NAMALWA (cell line): Measurements from ENCODE around the gene KRT81.

Source experiments
- DNase-seq: peaks from one replicate; pipeline ENCODE4 v3.0.0-alpha.2; 2015; ENCODE audit warnings: low spot score

KRT81 gene

DNA sequence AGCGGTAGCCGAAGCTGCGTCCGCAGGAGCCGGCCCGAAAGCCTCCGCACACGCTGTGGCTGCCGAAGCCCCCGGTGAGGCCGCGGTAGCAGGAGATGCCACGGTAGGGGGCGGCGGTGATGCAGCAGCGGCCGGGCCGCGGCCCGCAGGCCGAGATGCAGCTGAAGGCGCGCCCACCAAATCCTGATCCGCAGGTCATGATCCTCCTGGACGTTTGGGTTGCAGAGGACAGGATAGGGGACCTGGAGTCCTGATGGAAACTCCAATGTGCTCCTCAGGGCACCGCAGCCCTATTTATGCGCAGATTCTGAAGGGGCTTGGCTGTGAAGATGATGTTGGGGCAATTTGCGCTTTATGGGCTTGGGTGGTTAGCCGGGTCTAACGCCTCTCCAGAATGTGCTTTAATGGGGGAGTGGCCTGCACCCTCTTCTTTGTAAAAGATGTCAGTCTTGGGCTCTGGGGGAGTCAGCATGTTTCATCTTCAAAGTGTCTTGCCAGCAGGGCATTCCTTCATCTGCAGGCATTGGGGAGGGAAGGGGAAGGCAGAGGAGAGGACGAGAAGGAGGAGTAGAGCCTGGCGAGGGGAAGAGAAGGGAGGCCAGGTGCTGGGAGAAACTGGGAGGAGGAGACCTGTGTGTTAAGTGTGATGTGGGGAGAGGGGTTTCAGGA lies at the start of gene KRT81:
Gene KRT81, minus strand, starts transcription at position 268 of the 669 bp plus-strand sequence. Its CDS starts 69 bp downstream, at position 199.
- no peak for DNase-seq

DNA sequence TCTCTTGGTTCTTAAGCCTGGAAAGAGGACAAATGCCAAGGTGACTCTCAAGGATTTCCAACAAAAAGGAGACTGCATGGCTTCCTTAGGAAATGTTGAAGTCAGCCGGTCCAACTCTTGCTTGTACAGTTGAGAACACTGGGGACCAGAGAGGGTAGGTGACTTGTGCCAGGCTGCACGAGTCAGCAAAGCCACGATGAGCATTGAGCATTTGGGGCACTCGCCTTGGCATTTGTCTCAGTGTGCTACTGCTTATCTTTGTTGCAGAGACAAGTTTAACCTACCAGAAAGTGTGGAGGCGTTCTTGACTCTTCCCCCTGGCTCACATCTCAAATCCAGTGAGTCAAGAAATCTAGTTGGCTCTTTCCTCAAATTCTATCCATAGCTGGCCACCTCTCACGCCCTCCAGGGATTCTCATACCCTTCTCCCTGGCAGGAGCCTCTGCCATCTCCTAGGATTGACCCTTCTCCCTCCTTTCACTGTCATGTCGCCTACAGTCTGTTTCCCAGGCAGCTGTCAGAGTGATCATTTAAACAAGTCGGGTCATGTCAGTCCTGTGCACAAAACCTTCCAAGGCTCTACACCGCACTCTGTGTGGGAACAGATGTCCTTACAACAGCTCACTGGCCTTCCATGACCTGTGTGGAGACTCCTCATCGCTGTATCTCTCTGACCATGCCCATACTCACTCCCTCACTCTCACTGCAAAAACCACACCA lies 47.1 kb upstream of the KRT81 start:
- no peak for DNase-seq

- DNase-seq: no peak
These were observed 45.7 kb upstream of the KRT81 start for GRCh38 chr12:52337054-52337453.

GRCh38 chr12:52336641-52337040 lies 45.3 kb upstream of the KRT81 start:
- DNase-seq: no peak

GRCh38 chr12:52335598-52336262 lies 44.4 kb upstream of the KRT81 start:
- no peak for DNase-seq

DNA sequence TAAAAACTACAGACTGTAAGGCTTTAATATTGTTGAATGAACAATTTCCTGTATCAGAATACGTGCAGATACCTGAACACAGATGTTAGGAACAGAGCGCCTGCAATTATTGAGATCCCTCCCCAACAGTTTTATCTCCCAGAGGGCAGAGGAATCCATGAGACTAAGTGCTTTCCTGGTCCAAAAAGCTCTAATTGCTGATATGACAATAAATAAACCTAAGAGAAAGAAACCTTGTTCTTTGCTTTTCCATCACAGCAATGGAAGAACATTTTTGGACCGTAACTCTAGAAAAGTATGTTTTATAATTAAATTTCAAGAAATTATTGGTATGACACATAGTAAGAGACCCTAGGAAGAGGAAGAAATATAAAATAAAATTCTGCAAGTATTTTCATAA lies 42.9 kb upstream of the KRT81 start:
- DNase-seq: no peak

DNA sequence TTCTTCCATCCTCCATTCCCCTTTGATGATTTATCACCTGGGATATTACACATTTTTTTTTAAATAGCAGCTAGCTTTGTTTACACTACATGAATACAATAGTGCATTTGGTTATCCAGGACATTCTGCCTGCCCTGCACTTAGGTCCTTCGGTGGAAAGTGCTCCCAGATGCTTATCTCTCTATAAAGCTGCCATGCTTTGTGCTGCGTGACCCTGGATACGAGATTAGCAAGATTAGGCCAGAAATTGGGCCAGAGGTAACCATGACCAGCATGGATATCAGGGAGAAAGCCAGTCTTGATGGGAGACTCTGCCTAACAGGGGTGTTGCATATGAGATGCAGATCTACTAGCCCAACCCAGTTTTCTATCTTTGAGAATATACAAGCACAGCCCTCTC lies 42.0 kb upstream of the KRT81 start:
- no peak for DNase-seq

GRCh38 chr12:52332381-52332780 lies 41.0 kb upstream of the KRT81 start:
- no peak for DNase-seq

DNA sequence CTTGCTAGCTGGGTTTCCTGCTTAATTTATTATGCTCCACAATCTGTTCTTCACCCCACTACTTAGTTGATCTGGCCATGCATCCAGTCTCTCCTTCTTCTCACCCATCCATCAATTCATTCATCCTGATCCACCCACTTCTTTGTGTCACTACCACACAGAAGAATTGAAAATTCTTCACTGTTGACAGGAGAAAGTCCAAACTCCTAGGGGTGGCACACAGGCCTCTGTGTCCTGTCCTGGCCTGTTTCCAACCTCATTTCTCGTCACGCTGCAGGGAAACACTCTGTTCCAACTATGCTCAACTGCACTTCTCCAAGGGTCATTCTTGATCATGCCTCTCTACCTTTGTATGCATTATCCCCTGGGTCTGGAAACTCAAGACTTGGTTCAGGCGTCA lies 40.5 kb upstream of the KRT81 start:
- no peak for DNase-seq

GRCh38 chr12:52331039-52331438 lies 39.7 kb upstream of the KRT81 start:
- DNase-seq: no peak

GRCh38 chr12:52327830-52328500 lies 36.6 kb upstream of the KRT81 start:
- no peak for DNase-seq

DNA sequence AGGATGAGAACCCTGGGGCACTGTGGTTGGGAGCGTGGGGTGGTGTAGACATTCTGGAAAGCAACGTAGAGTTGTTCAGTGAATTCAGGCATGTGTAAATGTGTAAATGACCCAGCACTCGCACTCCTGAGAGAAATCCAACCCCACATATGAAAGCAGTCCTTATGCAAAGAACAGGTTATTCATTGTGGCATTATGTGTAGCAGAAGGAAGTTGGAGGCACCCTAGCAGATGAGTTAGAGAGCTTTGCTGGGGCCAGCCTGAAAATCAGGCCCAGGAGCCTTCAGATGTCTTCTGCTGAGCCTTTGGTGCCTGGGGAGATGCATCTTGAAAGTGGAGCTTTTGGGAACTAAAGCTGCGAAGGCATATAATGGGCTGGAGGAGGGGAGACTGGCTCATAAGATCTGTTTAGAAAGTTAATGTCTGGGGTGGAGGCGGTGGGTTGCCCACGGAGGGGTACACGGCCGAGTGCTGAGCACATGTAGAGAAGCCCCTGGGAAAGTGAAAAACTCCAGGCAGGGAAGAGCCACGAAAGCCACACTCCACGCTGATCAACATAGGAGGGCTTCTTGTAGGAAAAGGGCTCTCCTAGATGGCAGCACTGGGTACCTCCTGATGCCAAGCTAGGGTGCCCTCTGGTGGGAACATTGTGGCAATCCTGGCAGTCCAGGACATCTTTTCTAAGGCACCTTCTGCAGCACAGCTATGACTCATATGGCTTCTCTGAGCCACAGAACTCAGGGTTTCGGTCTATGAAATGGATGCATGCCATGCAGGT lies 35.9 kb upstream of the KRT81 start:
- DNase-seq: peak; percentile 89

DNA sequence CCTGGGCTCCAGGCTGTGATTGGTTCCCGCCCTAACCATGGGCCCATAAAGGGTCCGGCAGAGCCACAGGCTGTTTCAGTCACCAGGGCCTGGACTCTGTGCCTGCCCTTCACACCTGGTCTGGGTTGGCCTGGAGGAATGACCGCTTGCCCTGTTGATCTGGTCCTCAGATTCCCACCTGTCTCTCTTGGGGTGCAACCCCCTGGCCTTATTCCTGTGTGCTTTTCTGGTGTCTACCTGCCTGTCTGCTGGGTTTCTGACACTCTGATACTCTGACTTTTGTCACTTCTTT lies 32.8 kb upstream of the KRT81 start:
- no peak for DNase-seq

DNA sequence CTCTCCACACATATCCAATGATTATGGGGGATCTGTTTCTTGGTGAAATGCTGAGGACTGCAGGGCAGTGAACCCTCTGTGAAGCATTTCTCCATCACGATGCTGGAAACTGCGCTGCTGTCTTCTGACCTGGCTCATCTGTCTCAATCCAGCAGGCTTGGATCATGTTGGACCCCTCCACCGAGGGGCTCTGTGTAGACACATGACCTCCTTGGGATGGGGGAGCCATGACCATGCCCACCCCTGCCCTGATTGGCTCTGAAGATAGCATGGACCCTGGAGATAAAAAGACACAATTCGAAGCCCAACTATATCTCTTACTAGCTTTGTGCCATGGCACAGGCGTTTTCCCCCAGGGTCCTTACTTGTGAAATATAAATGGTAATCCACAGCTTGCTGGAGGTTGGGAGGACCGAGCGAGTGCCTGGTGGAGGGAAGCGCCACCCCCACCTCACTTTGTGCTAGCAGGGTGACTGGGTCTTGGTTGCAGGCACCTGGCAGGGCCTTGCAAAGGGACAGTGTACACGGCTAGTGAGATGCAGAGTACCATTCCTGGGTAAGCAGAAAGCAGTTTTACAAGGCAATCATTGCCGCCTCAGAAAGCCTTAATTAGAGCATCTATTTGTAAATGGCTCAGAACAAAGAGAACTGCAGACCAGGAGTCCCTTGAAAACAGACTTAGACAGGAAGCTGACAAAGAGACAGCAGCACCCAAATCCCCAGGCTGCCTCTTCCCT lies 32.2 kb upstream of the KRT81 start:
- DNase-seq: no peak

DNA sequence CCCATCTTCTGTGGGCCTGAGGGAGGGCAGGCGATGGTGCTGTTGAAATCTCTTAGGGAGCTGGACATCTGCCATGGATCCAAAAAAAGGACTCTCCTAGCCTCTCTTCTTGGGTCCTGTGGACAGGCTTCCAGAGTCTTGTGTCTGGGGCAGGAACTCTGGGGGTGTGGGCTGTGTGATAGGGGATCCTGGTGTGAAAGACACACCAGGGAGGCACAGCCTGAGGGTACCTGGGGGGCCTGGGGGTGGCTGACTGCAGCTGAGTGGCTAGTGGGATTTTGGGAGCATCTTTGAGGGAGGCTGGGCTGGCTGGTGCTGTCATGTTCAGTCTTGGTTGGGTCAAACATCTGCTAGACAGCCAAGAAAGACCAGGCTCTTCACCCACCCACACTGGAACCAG lies 31.7 kb upstream of the KRT81 start:
- no peak for DNase-seq

DNA sequence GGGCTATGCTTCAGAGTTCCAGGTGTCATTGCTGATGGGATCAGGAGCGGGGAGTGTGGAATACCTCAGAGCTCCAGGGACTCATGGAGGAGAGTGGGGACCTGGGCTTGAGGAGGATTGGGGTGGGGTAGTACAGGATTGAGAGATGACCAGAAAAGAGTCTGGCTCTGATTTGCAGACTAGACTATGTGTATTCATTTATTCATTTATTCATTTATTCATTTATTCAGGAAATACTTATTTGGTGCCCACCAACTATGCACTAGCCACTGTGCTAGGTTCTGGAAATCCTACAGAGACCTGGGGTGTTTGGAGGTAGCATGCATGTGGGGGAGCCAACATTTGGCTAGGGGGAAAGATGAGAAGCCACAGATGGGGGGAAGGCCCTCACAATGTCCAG lies 30.7 kb upstream of the KRT81 start:
- DNase-seq: no peak

DNA sequence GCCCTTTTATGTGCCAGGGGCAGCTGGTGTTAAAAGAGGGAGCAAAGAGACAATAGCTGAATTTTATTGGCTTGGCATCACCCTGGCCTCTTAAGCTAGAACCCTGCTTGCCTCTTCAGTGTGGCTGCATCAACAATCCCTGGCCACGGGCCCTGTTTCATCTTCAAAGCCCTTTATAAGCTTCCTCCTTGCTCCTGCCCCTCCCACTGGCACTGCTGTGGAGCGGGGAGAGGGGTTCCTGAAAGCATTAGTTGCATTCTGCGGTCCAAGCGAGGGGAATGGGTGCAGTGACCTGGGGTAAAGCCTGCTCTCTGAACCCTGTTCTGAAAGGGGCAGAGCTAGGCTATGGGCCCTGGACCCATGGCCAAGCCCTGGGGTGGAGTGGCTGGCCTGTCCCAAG lies 30.1 kb upstream of the KRT81 start:
- DNase-seq: no peak

GRCh38 chr12:52320784-52321400 lies 29.6 kb upstream of the KRT81 start, which contains the start of gene KRT83:
TSS of gene KRT83 (minus strand) at chr12:52321398. CDS start at chr12:52321335, 63 bp downstream.
- no peak for DNase-seq

DNA sequence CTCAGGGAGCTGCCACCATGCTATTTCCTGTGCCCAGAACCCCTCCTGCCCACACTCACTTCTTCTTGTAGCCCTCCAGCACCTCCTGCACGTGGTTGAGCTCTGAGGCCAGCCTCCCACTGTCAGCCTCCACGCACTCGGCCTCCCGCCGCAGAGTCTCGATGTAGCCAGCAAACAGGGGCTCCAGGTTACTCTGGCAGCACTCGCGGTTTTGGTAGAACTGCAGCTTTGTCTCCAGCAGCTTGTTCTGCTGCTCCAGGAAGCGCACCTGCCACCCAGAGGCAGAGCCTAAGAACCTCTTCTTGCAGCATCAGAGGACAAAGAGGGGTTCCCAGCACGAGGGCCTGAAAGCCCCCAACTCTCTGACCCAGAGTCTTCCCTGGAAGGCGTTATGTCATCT lies 27.8 kb upstream of the KRT81 start:
- peak; percentile 14 for DNase-seq

GRCh38 chr12:52318241-52318990 lies 27.1 kb upstream of the KRT81 start:
- no peak for DNase-seq
